ENCODE measurements around the gene SLX4IP. TPM values are rescaled to one million over a fixed set of nuclear protein-coding genes. Genes with fewer than 3 reads are reported as not detected.

SLX4IP gene
- polyA plus RNA-seq, 3 donors = 0.76 to 2.5 (median 1.1) TPM

DNA sequence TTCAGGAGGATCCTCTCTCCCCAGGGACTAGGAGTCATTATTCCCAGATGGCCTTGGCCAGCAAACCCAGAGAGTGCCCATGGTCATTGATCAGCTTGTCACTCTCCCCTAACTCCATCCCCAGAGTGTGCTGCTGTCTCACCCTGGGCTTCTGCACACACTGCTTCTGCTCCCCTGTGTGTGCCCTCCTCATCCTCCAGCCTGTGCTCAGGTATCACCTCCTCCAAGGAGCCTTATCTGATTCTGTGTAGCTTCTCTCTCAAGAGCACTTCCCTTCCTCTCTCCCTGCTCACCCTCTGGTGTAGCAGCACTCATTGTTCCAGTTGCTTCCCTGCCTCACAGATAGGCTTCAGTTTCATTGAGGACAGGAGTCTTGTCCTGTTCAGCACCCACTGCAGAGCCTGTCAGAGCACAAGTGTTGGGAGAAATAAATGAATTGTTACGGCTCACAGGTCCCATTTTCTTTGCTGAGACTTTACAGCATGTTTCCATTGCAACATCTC, 136.3 kb downstream of the SLX4IP start:
- no peaks in the 10 kb centered on the region for H3K4me1 Mint-ChIP-seq
- Histone ChIP-seq H3K36me3 (replicated peaks in 1 of 2; ENCODE audit: control insufficient read depth in 1 of 2, insufficient read depth in 2 of 2, low read length in 2 of 2) (peaks cover 0 to 13% of the 10 kb centered on the region in 2 donors), H4K20me1 (ENCODE audit: insufficient read depth, low read length) (no peaks in the 10 kb centered on the region), H3K4me3 (replicated peaks in 1 of 3; ENCODE audit: low read depth in 2 of 3, low read length in 3 of 3) (no peak overlapping the region), H3K9ac (ENCODE audit: insufficient read depth, low read length, poor library complexity, severe bottlenecking) (no peak overlapping the region), H3K27me3 (ENCODE audit: control insufficient read depth in 2 of 2, insufficient read depth in 2 of 2, low read length in 2 of 2) (no peaks in the 10 kb centered on the region), H3K27ac (ENCODE audit: low read depth in 1 of 2, low read length in 2 of 2) (no peak overlapping the region), H3K4me1 (ENCODE audit: control insufficient read depth in 1 of 2, insufficient read depth in 2 of 2, low read length in 2 of 2) (no peaks in the 10 kb centered on the region), H3K9me3 (replicated peaks in 1 of 2; ENCODE audit: control insufficient read depth in 1 of 2, insufficient read depth in 1 of 2, low read length in 2 of 2) (no peaks in the 10 kb centered on the region), H2AFZ (ENCODE audit: insufficient read depth, low read depth, low read length, poor library complexity, severe bottlenecking) (no peak overlapping the region), H3K4me2 (replicated peaks; ENCODE audit: extremely low read depth, low read length, poor library complexity, severe bottlenecking) (no peak overlapping the region), H3K79me2 (ENCODE audit: insufficient read depth, low read length) (no peaks in the 10 kb centered on the region)
- H3K4me3 Mint-ChIP-seq = no peak overlapping the region
- peaks cover 29 to 41% of the 10 kb centered on the region in 2 donors for H3K36me3 Mint-ChIP-seq
- DNase-seq = no peak
- TF ChIP-seq, protein P1, sequence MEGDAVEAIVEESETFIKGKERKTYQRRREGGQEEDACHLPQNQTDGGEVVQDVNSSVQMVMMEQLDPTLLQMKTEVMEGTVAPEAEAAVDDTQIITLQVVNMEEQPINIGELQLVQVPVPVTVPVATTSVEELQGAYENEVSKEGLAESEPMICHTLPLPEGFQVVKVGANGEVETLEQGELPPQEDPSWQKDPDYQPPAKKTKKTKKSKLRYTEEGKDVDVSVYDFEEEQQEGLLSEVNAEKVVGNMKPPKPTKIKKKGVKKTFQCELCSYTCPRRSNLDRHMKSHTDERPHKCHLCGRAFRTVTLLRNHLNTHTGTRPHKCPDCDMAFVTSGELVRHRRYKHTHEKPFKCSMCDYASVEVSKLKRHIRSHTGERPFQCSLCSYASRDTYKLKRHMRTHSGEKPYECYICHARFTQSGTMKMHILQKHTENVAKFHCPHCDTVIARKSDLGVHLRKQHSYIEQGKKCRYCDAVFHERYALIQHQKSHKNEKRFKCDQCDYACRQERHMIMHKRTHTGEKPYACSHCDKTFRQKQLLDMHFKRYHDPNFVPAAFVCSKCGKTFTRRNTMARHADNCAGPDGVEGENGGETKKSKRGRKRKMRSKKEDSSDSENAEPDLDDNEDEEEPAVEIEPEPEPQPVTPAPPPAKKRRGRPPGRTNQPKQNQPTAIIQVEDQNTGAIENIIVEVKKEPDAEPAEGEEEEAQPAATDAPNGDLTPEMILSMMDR (IDR thresholded peaks at IDR 0.05) = no peak
- no CpG with 5 or more reads among the region's 1 CpG for WGBS (ENCODE audit: insufficient coverage)
- intact Hi-C loops (cut with micrococcal nuclease) = no loop called here
- H3K27ac Mint-ChIP-seq = no peak overlapping the region
- H3K9me3 Mint-ChIP-seq = peaks cover 0 to 2% (median 0%) of the 10 kb centered on the region in 7 donors
- peaks cover 0 to 2% (median 2%) of the 10 kb centered on the region in 3 donors for H3K27me3 Mint-ChIP-seq (ENCODE audit: low read depth in 3 of 3)

DNA sequence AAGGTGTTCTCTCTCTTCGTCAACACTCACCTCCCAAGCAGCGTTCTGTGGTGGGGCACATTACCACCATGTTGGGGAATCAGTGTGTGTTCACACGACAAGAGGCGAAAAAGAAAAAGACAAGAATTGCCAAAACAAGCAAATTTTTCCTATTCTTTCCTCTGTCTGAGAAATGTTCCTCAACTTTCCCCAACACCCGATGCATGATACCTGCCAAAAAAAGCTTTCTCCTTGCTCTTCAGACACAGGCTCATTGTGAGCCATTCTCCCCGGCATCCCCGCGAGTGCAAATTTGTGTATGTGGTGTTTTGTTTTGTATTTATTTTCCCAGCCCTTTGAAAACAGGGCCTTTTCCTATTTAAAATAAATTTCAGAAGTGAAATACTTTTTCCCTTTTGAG, 137.7 kb downstream of the SLX4IP start:
- H3K27me3 Mint-ChIP-seq (ENCODE audit: low read depth in 3 of 3) = peaks cover 0 to 2% (median 2%) of the 10 kb centered on the region in 3 donors
- TF ChIP-seq, protein P1 (IDR thresholded peaks at IDR 0.05) = no peak
- H3K9me3 ChIP-seq (replicated peaks in 1 of 2; ENCODE audit: control insufficient read depth in 1 of 2, insufficient read depth in 1 of 2, low read length in 2 of 2) = no peaks in the 10 kb centered on the region
- no peaks in the 10 kb centered on the region for H3K4me1 Mint-ChIP-seq
- no peaks in the 10 kb centered on the region for H3K79me2 ChIP-seq (ENCODE audit: insufficient read depth, low read length)
- H3K27me3 ChIP-seq (ENCODE audit: control insufficient read depth in 2 of 2, insufficient read depth in 2 of 2, low read length in 2 of 2) = no peaks in the 10 kb centered on the region
- 100% methylated on average over 2 of the region's 8 CpGs for WGBS (ENCODE audit: insufficient coverage)
- peaks cover 0 to 8% of the 10 kb centered on the region in 2 donors for H3K36me3 ChIP-seq (replicated peaks in 1 of 2; ENCODE audit: control insufficient read depth in 1 of 2, insufficient read depth in 2 of 2, low read length in 2 of 2)
- no peak overlapping the region for H3K27ac ChIP-seq (ENCODE audit: low read depth in 1 of 2, low read length in 2 of 2)
- H4K20me1 ChIP-seq (ENCODE audit: insufficient read depth, low read length) = no peaks in the 10 kb centered on the region
- intact Hi-C loops (cut with micrococcal nuclease) = no loop called here
- H2AFZ ChIP-seq (ENCODE audit: insufficient read depth, low read depth, low read length, poor library complexity, severe bottlenecking) = no peak overlapping the region
- no peak overlapping the region for H3K9ac ChIP-seq (ENCODE audit: insufficient read depth, low read length, poor library complexity, severe bottlenecking)
- DNase-seq = no peak
- H3K4me3 ChIP-seq (replicated peaks in 1 of 3; ENCODE audit: low read depth in 2 of 3, low read length in 3 of 3) = no peak overlapping the region
- H3K36me3 Mint-ChIP-seq = peaks cover 28 to 29% of the 10 kb centered on the region in 2 donors
- H3K27ac Mint-ChIP-seq = no peak overlapping the region
- no peak overlapping the region for H3K4me2 ChIP-seq (replicated peaks; ENCODE audit: extremely low read depth, low read length, poor library complexity, severe bottlenecking)
- H3K9me3 Mint-ChIP-seq = peaks cover 0 to 1% (median 0%) of the 10 kb centered on the region in 7 donors
- no peaks in the 10 kb centered on the region for H3K4me1 ChIP-seq (ENCODE audit: control insufficient read depth in 1 of 2, insufficient read depth in 2 of 2, low read length in 2 of 2)
- no peak overlapping the region for H3K4me3 Mint-ChIP-seq

Data from CD14-positive monocyte (primary cell).